ENCODE measurements around the gene CACNA1I.
"Not testable (repeated sequence)": the region's sequence is repeated elsewhere in the genome, so short reads cannot be mapped to it uniquely, and the experiment has no call there.

CACNA1I gene

DNA sequence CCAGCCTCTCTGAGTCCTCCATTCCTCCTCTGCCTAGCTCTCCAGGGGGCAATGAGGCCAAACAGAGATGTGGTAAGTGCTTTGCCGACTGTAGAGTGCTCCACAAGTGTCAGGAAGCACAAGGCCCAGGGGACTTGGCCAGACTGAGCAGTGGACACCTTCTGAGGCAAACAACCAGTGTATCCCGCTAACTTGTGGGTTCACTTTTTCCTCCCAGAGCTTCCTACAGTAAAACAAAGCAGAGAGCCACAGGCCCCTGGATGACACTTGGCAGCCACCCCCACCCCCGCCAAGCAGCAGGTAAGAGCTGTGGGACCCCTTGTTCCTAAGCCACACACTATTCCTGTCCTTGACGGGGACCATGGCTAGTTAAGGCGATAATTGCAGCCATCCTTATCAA is 160.9 kb downstream of the CACNA1I start:
- no peak for DNase-seq (ENCODE audit: extremely low read depth in 1 of 2, low read depth in 1 of 2)

DNA sequence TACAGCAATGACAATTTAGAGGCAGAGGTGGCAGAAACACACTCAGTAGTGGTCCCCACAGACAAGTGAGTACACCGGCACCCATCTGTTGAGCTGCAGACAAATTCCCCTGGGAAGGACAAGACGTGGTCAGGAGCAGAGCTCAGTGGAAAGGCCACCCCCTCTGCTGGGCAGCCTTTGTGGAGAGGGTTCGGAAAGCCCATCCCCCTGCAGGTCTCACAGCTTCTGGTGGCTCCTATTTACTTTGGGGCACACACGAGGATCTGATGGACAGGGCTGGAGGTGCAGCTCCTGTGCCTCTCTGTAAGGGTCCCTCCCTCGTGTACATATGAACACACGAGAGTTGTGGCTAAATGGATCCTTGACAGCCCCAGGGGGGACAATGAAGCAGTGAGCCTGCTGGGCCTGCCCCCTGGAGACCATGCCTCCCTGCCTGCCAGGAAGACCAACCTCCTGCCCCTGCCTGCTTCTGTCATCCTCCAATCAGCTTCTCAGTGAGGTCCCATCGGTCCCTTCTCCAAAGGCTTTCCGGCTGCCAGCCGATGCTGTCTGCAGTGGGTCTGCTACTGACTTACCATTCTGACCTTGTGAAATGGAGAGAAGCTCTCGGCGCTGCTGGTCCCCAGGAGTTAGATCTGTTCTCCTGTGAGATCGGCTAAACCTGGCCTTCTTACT is 161.5 kb downstream of the CACNA1I start:
- DNase-seq (ENCODE audit: extremely low read depth in 1 of 2, low read depth in 1 of 2): no peak

DNA sequence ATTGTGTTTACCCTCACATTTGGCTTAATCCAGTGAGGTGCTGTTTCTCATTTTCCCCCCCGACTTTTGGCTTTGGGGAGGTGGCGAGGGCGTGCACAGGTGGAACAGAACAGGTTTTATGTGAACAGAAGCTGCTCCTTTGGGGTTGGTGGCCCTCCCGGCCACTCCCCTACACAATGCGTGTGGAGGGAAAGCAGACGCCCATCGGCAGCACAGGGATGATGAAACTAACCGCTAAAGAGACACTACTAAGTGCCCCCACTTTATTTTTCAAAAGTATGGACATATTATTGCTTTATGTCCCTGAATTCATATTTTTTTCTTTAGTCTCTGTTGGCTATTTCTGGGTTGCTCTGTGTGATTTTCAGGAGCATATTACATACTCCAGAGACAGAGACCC is 162.1 kb downstream of the CACNA1I start:
- no peak for DNase-seq (ENCODE audit: extremely low read depth in 1 of 2, low read depth in 1 of 2)

DNA sequence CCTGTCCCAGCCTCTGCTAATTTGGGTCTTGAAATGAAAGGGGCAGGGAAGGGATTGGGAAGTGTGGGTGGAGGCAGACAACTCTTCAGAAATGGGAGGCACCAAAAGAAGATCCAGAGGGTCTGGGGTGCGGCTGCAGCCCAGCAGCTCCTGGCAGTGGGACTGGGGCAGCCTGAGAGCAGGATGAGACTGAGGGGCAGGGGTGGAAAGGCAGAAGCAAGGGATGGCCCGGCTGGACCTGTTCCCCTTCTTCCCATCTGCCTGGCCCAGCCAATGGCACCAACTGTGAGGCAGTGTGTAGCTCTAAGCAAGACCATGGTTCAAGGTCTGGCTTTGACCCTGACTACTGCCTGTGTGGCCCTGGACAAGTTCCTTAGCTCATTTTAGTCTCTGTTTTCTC is 162.6 kb downstream of the CACNA1I start:
- DNase-seq (ENCODE audit: extremely low read depth in 1 of 2, low read depth in 1 of 2): no peak

DNA sequence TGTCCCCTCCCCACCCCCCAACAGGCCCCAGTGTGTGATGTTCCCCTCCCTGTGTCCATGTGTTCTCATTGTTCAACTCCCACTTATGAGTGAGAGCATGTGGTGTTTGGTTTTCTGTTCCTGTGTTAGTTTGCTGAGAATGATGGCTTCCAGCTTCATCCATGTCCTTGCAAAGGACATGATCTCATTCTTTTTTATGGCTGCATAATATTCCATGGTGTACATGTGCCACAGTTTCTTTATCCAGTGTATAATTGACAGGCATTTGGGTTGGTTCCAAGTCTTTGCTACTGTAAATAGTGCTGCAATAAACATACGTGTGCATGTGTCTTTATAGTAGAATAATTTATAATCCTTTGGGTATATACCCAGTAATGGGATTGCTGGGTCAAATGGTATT is 163.5 kb downstream of the CACNA1I start:
- DNase-seq (ENCODE audit: extremely low read depth in 1 of 2, low read depth in 1 of 2): not testable (repeated sequence)

DNA sequence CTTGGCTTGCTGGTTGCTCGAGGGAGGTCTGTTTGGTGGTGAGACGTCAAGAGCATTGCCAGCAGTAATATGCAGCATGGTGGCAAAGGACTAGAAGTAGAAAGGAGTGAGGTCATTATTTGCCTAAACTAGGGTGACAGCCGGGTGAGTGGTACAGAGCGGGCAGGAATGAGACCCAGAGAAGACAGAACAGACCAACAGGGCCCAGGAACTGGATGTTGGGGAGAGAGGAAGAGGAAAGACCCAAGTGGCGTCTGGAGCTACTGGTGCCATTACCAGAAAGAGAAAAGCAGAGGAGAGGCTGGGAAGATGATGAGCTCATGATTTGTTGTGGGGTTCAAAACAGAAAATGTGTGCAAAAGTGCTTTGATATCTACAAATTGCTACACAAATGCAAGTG is 164.3 kb downstream of the CACNA1I start:
- no peak for DNase-seq (ENCODE audit: extremely low read depth in 1 of 2, low read depth in 1 of 2)

DNA sequence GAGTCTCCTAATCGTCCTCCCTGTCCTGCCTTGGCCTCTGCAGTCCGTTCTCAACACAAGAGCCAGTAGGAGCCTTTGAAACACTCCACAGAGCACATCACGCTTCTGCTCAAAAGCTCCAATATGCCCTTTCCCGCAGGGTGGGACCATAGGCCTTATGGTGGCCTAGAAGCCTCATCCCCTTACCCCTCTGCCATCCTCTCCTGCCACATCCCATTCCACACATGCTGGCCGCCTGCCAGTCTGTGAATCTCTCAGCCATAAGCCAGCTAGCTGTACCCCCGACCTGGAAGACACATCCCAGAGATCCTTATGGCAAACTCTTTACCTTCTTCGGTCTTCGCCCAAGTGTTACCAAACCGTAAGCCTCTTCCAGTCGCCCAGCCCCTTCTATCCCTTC is 165.2 kb downstream of the CACNA1I start:
- no peak for DNase-seq (ENCODE audit: extremely low read depth in 1 of 2, low read depth in 1 of 2)

DNA sequence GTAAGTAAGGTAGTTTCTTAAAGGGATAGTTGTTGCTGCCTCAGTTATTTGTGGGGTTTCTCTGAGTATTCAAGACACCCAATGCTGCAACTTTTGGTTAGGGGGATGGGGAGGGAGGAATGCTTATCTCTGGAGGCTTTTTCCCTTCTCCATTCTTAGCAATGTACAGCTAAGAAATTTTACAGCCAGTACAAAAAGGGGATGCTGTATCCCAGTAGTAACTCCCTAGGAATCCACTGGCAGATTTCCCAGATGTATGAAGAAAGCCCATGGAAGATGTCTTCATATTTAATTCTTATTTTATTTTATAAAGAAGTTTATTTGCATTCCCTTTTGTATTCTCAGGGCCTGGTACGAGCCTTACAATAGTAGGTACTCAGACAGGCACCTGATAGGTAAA is 168.2 kb downstream of the CACNA1I start:
- no peak for DNase-seq (ENCODE audit: extremely low read depth in 1 of 2, low read depth in 1 of 2)
